Prostate gland (tissue), 2 donors: Measurements from ENCODE around the gene TM9SF1.

Experiments used
- CTCF ChIP-seq, 4 experiments: fragments of 200-600 bp in 2 of 4; fragments of 450-650 bp in 2 of 4; sonication (generic) in 2 of 4; IDR thresholded peaks; 1 replicate in 3 of 4; 2 replicates in 1 of 4; pipeline ENCODE4 v1.5.1; 2016 to 2019; ENCODE audit warnings: antibody characterized with exemption in 4 of 4, mild to moderate bottlenecking in 2 of 4, moderate library complexity in 2 of 4
- POLR2A ChIP-seq: fragments of 450-650 bp; IDR thresholded peaks from one replicate; pipeline ENCODE4 v1.6.1; 2016; ENCODE audit warnings: antibody characterized with exemption, mild to moderate bottlenecking
- POLR2AphosphoS5 ChIP-seq: sonication (generic); formaldehyde crosslinking; IDR thresholded peaks from one replicate; pipeline ENCODE4 v1.6.1; 2017; ENCODE audit warnings: antibody characterized with exemption

GRCh38 chr14:24198814-24199524 lies 3.7 kb upstream of the TM9SF1 start:
- no peak for TF ChIP-seq CTCF (IDR thresholded peaks at IDR 0.05)
- TF ChIP-seq POLR2A: no peak
- no peak for TF ChIP-seq POLR2AphosphoS5
